B cell (primary cell): ENCODE results near the gene TBC1D21.

Experiments used
- CTCF ChIP-seq: fragments of 200-600 bp; IDR thresholded peaks from one replicate; pipeline ENCODE4 v1.8.0; 2022; ENCODE audit warnings: antibody characterized with exemption, mild to moderate bottlenecking
- EZH2 ChIP-seq: IDR thresholded peaks from 2 replicates; pipeline ENCODE4 v1.6.1; 2012; ENCODE audit warnings: borderline replicate concordance, low read depth, mild to moderate bottlenecking, moderate library complexity, low read length; ENCODE audit not compliant: insufficient read depth, poor library complexity, severe bottlenecking

- TF ChIP-seq CTCF (no peak), EZH2 (no peak)
Observed at GRCh38 chr15:73844356-73844755, 29.0 kb upstream of the TBC1D21 start.
